ENCODE measurements around the gene HIVEP3.

HIVEP3 gene

DNA sequence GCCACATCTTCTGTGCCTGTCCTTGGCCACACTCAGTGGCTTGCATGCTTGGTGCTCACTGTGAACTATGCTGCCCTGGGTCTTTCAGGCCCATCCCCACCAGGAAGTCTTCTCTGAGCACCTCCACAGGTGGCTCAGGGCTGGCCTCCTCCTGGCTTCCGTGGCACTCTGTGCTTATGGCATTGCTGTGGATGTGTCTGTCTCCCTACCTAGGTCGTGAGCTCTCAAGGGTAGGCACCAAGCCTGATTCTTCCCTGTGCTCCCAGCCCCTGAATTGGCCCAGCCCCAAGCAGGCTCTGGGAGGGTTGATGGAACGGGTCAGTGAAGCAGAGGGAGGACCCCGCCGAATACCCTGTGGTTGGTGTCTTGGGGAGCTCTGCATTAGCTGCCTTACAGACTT is 236.6 kb downstream of the HIVEP3 start:
- TF ChIP-seq TEAD4 (IDR thresholded peaks at IDR 0.05) = no peak
- no peak for TF ChIP-seq CREB1 (IDR thresholded peaks at IDR 0.05; ENCODE audit: low read depth)
- TF ChIP-seq RAD21 (IDR thresholded peaks at IDR 0.05; ENCODE audit: low read depth) = no peak
- no peak for TF ChIP-seq ZBTB7A (IDR thresholded peaks at IDR 0.05; ENCODE audit: low read depth)

DNA sequence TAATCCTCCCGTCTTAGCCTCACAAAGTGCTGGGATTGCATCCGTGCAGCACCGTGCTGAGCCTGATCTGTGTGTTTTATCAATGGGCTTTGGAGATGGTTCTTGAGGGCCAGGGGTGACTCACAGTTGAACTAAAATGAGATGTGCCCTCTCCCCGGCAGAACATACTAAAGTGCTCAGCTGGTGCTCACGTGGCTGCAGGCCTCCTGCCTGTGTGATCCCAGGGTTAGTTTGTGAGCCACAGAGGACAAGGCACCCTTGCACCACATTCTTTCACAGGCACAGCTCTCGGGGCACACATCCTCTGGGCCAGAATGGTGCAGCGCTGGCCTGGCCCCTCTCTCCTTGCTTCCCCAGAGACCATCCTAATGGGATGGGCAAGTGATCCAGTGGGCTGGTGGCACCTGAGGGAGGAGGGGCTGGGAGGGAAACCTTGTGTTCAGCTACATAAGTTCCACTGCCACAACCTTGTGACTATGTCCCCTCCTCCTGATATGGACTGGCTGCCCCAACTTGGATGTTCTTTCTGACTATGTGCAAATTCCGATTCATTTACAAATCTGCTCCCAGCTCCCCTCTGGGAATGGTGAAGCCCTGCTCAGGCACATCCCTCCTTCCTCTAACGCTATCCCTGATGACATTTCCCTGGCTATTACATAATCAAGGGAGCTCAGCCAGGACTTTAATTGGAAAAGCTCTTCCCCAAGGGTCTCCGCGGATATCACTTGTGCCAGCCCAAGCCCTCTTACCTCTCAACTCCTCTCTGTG is 237.2 kb downstream of the HIVEP3 start:
- TF ChIP-seq, protein P1, sequence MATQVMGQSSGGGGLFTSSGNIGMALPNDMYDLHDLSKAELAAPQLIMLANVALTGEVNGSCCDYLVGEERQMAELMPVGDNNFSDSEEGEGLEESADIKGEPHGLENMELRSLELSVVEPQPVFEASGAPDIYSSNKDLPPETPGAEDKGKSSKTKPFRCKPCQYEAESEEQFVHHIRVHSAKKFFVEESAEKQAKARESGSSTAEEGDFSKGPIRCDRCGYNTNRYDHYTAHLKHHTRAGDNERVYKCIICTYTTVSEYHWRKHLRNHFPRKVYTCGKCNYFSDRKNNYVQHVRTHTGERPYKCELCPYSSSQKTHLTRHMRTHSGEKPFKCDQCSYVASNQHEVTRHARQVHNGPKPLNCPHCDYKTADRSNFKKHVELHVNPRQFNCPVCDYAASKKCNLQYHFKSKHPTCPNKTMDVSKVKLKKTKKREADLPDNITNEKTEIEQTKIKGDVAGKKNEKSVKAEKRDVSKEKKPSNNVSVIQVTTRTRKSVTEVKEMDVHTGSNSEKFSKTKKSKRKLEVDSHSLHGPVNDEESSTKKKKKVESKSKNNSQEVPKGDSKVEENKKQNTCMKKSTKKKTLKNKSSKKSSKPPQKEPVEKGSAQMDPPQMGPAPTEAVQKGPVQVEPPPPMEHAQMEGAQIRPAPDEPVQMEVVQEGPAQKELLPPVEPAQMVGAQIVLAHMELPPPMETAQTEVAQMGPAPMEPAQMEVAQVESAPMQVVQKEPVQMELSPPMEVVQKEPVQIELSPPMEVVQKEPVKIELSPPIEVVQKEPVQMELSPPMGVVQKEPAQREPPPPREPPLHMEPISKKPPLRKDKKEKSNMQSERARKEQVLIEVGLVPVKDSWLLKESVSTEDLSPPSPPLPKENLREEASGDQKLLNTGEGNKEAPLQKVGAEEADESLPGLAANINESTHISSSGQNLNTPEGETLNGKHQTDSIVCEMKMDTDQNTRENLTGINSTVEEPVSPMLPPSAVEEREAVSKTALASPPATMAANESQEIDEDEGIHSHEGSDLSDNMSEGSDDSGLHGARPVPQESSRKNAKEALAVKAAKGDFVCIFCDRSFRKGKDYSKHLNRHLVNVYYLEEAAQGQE (IDR thresholded peaks at IDR 0.05; ENCODE audit: low read depth) = no peak
- TF ChIP-seq YY1 (IDR thresholded peaks at IDR 0.05; ENCODE audit: low read depth) = no peak
- TF ChIP-seq, protein P2, sequence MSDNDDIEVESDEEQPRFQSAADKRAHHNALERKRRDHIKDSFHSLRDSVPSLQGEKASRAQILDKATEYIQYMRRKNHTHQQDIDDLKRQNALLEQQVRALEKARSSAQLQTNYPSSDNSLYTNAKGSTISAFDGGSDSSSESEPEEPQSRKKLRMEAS (IDR thresholded peaks at IDR 0.05) = no peak
- TF ChIP-seq TAF1 (IDR thresholded peaks at IDR 0.05; ENCODE audit: low read depth) = no peak
- TF ChIP-seq TCF12 (IDR thresholded peaks at IDR 0.05; ENCODE audit: low read depth) = no peak
- no peak for TF ChIP-seq RAD21 (IDR thresholded peaks at IDR 0.05; ENCODE audit: low read depth)
- no peak for TF ChIP-seq TEAD4 (IDR thresholded peaks at IDR 0.05)
- no peak for TF ChIP-seq NFIC (IDR thresholded peaks at IDR 0.05)
- TF ChIP-seq EP300 (IDR thresholded peaks at IDR 0.05; ENCODE audit: borderline replicate concordance) = no peak
- TF ChIP-seq, protein P3, sequence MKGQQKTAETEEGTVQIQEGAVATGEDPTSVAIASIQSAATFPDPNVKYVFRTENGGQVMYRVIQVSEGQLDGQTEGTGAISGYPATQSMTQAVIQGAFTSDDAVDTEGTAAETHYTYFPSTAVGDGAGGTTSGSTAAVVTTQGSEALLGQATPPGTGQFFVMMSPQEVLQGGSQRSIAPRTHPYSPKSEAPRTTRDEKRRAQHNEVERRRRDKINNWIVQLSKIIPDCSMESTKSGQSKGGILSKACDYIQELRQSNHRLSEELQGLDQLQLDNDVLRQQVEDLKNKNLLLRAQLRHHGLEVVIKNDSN (IDR thresholded peaks at IDR 0.05) = no peak
- no peak for TF ChIP-seq EGR1 (IDR thresholded peaks at IDR 0.05)
- no peak for TF ChIP-seq ZBTB7A (IDR thresholded peaks at IDR 0.05; ENCODE audit: low read depth)
- no peak for TF ChIP-seq CREB1 (IDR thresholded peaks at IDR 0.05; ENCODE audit: low read depth)
- TF ChIP-seq CEBPB (IDR thresholded peaks at IDR 0.05) = no peak
- TF ChIP-seq FOXM1 (IDR thresholded peaks at IDR 0.05; ENCODE audit: borderline replicate concordance, low read depth) = no peak

DNA sequence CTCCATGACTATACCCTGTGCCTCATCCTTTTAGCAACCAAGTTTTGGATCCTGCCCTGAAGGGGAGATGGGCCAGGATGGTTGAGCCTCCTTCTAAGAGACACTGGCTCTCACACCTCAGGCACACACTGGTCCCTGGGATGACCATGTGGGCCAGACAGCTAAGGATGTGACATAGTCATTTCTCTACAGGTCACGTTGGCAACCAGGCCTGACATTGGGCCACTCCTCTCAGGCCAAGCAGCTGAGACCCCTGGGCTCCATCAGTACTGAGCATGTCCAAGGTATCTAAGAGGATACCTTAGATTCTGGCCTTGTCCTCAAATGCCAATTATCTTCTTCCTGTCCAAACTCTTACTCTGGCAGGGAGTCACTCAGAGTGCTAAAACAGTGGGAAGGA is 238.7 kb downstream of the HIVEP3 start:
- TF ChIP-seq RAD21 (IDR thresholded peaks at IDR 0.05; ENCODE audit: low read depth) = no peak
- TF ChIP-seq EGR1 (IDR thresholded peaks at IDR 0.05) = no peak
- TF ChIP-seq YY1 (IDR thresholded peaks at IDR 0.05; ENCODE audit: low read depth) = no peak
- TF ChIP-seq, protein P1 (IDR thresholded peaks at IDR 0.05; ENCODE audit: low read depth) = no peak
- TF ChIP-seq TAF1 (IDR thresholded peaks at IDR 0.05; ENCODE audit: low read depth) = no peak
- no peak for TF ChIP-seq NFIC (IDR thresholded peaks at IDR 0.05)
- TF ChIP-seq TEAD4 (IDR thresholded peaks at IDR 0.05) = no peak
- TF ChIP-seq, protein P3 (IDR thresholded peaks at IDR 0.05) = no peak
- TF ChIP-seq FOXM1 (IDR thresholded peaks at IDR 0.05; ENCODE audit: borderline replicate concordance, low read depth) = no peak
- TF ChIP-seq ZBTB7A (IDR thresholded peaks at IDR 0.05; ENCODE audit: low read depth) = no peak
- no peak for TF ChIP-seq CEBPB (IDR thresholded peaks at IDR 0.05)
- TF ChIP-seq, protein P2 (IDR thresholded peaks at IDR 0.05) = no peak
- TF ChIP-seq EP300 (IDR thresholded peaks at IDR 0.05; ENCODE audit: borderline replicate concordance) = no peak
- no peak for TF ChIP-seq TCF12 (IDR thresholded peaks at IDR 0.05; ENCODE audit: low read depth)
- TF ChIP-seq CREB1 (IDR thresholded peaks at IDR 0.05; ENCODE audit: low read depth) = no peak

DNA sequence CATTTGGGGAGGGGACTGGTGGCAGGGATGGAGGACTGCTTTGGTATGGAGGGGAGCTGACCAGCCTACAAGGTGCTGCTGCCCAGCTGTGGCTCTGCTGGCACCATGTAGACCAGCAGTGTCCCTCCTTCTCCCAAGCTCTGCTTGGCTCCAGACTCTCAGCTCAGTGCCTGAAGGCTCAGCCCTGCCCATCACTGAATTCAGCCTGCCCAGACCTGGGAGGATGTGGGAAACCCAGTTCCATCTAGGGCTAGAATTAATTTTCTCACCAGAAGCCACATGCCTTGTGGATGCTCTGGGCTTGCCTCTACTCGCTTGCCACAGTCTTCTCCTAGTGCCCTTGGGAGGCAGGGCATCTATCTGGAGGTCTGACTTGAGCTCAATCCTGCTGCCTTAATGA is 239.2 kb downstream of the HIVEP3 start:
- no peak for TF ChIP-seq CEBPB (IDR thresholded peaks at IDR 0.05)
- TF ChIP-seq, protein P1 (IDR thresholded peaks at IDR 0.05; ENCODE audit: low read depth) = 0 out of 2 replicates have a peak, but pooled peaks have one; percentile 36
